MM.1S (cell line): ENCODE data around the gene ANKRD2.
A peak's percentile ranks its signal among the peaks of the same experiment; 100 is the strongest.

Experiments used
- DNase-seq: peaks from one replicate; pipeline ENCODE4 v3.0.0-alpha.2; 2015
- H2AFZ ChIP-seq: fragments of 300-600 bp; sonication (generic); 2 replicates; pipeline ENCODE4 v1.6.0; 2016; ENCODE audit warnings: antibody characterized with exemption, low read length
- H3F3A ChIP-seq: fragments of 300-600 bp; sonication (generic); 2 replicates; pipeline ENCODE4 v1.6.1; 2016; ENCODE audit warnings: mild to moderate bottlenecking, antibody characterized with exemption, low read length, moderate library complexity, mixed read lengths; ENCODE audit not compliant: insufficient read depth
- H3K27ac ChIP-seq: fragments of 300-600 bp; sonication (generic); 2 replicates; pipeline ENCODE4 v1.5.1; 2016; ENCODE audit warnings: mild to moderate bottlenecking, low read length
- H3K27me3 ChIP-seq: fragments of 300-600 bp; sonication (generic); replicated peaks from 2 replicates; pipeline ENCODE4 v1.6.0; 2016; ENCODE audit warnings: low read length; ENCODE audit not compliant: insufficient read depth
- H3K36me3 ChIP-seq: fragments of 300-600 bp; sonication (generic); replicated peaks from 2 replicates; pipeline ENCODE4 v1.6.1; 2016; ENCODE audit warnings: mild to moderate bottlenecking, low read length, mixed read lengths; ENCODE audit not compliant: insufficient read depth
- H3K4me1 ChIP-seq: fragments of 300-600 bp; sonication (generic); 2 replicates; pipeline ENCODE4 v1.6.1; 2016; ENCODE audit warnings: low read length, mixed read lengths
- H3K4me2 ChIP-seq: fragments of 300-600 bp; sonication (generic); 2 replicates; pipeline ENCODE4 v1.6.0; 2016; ENCODE audit warnings: low read depth, low read length
- H3K4me3 ChIP-seq: fragments of 300-600 bp; sonication (generic); 2 replicates; pipeline ENCODE4 v1.5.1; 2016; ENCODE audit warnings: low read length, mixed read lengths
- H3K79me2 ChIP-seq: fragments of 300-600 bp; sonication (generic); 2 replicates; pipeline ENCODE4 v1.6.1; 2016; ENCODE audit warnings: mixed run types, low read length, mixed read lengths
- H3K9ac ChIP-seq: fragments of 300-600 bp; sonication (generic); 2 replicates; pipeline ENCODE4 v1.6.1; 2016; ENCODE audit warnings: low read length, mixed read lengths
- H3K9me2 ChIP-seq: fragments of 300-600 bp; sonication (generic); replicated peaks from 2 replicates; pipeline ENCODE4 v1.6.1; 2016; ENCODE audit warnings: mild to moderate bottlenecking, low read length, mixed read lengths; ENCODE audit not compliant: insufficient read depth
- H3K9me3 ChIP-seq: fragments of 300-600 bp; sonication (generic); replicated peaks from 2 replicates; pipeline ENCODE4 v1.6.1; 2016; ENCODE audit warnings: mild to moderate bottlenecking, low read length, mixed read lengths; ENCODE audit not compliant: insufficient read depth
- H4K20me1 ChIP-seq: fragments of 300-600 bp; sonication (generic); 2 replicates; pipeline ENCODE4 v1.6.1; 2016; ENCODE audit warnings: mild to moderate bottlenecking, low read length, moderate library complexity, mixed read lengths; ENCODE audit not compliant: insufficient read depth
- CTCF ChIP-seq: fragments of 300-600 bp; sonication (generic); IDR thresholded peaks from 2 replicates; pipeline ENCODE4 v1.5.1; 2016; ENCODE audit warnings: antibody characterized with exemption, low read length, mixed read lengths
- EZH2 ChIP-seq: fragments of 300-600 bp; sonication (generic); optimal IDR thresholded peaks from 2 replicates; pipeline ENCODE3; 2017; ENCODE audit warnings: low read depth, mild to moderate bottlenecking, antibody characterized with exemption, low read length, mixed read lengths
- EZH2phosphoT487 ChIP-seq: fragments of 300-600 bp; sonication (generic); IDR thresholded peaks from 2 replicates; pipeline ENCODE4 v1.6.1; 2018; ENCODE audit warnings: antibody characterized with exemption, low read length

Gene ANKRD2

GRCh38 chr10:97532935-97533671, 39.5 kb upstream of the ANKRD2 start:
- Histone ChIP-seq H3K4me1 (no peaks in the 10 kb centered on the region), H2AFZ (no peak overlapping the region), H3K9me3 (no peaks in the 10 kb centered on the region), H3K27ac (no peak overlapping the region), H3K4me3 (no peak overlapping the region), H3K9ac (no peak overlapping the region), H3K4me2 (no peak overlapping the region), H3K79me2 (no peaks in the 10 kb centered on the region), H3F3A (no peaks in the 10 kb centered on the region), H3K36me3 (no peaks in the 10 kb centered on the region), H4K20me1 (no peaks in the 10 kb centered on the region), H3K27me3 (no peaks in the 10 kb centered on the region), H3K9me2 (no peaks in the 10 kb centered on the region)
- TF ChIP-seq EZH2 (no peak), EZH2phosphoT487 (no peak), CTCF (no peak)
- DNase-seq = peak; percentile 24

- Histone ChIP-seq H3K79me2 (no peaks in the 10 kb centered on the region), H3K36me3 (no peaks in the 10 kb centered on the region), H4K20me1 (no peaks in the 10 kb centered on the region), H3K9me2 (no peaks in the 10 kb centered on the region), H3F3A (no peaks in the 10 kb centered on the region), H3K4me2 (no peak overlapping the region), H3K9me3 (no peaks in the 10 kb centered on the region), H2AFZ (no peak overlapping the region), H3K9ac (no peak overlapping the region), H3K27me3 (no peaks in the 10 kb centered on the region), H3K27ac (no peak overlapping the region), H3K4me1 (no peaks in the 10 kb centered on the region), H3K4me3 (no peak overlapping the region)
- DNase-seq = no peak
- no peak for TF ChIP-seq CTCF
- TF ChIP-seq EZH2 = no peak
- TF ChIP-seq EZH2phosphoT487 = no peak
These were observed 38.7 kb upstream of the ANKRD2 start for GRCh38 chr10:97533888-97534287.

DNA sequence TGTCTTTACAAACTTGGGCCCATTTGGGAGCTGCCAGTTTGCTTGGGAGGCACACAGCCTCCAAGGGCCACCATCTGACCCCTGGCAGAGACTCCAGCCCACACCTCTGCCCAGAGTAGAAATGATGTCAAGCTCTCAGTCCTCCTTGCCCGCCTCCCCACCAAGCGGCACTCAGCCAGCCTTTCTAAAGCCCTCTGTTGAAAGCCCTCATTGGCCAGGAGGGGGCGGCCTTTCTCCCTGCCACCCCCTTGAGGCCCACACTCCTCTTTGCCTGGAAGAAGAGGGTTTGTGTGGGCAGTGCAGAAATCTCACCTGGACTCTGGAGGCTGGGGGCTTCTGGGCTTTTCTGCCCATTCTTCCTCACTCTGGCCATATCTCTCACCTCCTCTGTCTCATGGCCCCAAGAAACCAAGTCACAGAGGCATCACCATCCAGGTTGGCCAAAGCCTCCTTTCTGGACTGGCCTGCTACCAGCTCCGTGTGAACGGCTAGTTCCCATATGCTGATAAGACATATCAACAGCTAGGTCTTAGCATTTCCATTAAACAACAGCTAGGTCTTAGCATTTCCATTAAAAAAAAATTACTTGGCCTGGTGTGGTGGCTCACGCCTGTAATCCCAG, 37.7 kb upstream of the ANKRD2 start:
- Histone ChIP-seq H3K4me2 (no peak overlapping the region), H3K9me3 (no peaks in the 10 kb centered on the region), H3K36me3 (no peaks in the 10 kb centered on the region), H3K27me3 (no peaks in the 10 kb centered on the region), H3K27ac (no peak overlapping the region), H3K4me1 (no peaks in the 10 kb centered on the region), H3K4me3 (no peak overlapping the region), H3K79me2 (no peaks in the 10 kb centered on the region), H4K20me1 (no peaks in the 10 kb centered on the region), H3K9me2 (no peaks in the 10 kb centered on the region), H2AFZ (no peak overlapping the region), H3K9ac (no peak overlapping the region), H3F3A (no peaks in the 10 kb centered on the region)
- TF ChIP-seq EZH2 (no peak), CTCF (peak; percentile 65)
- peak; percentile 22 for DNase-seq
